Adrenal gland (tissue), 5 donors: ENCODE results near the gene CCDC78.

Experiments
- CTCF ChIP-seq, 6 experiments: fragments of 450-650 bp in 4 of 6; fragments of 200-600 bp in 2 of 6; sonication (generic) in 1 of 6; IDR thresholded peaks; 1 replicate in 5 of 6; 2 replicates in 1 of 6; pipeline versions ENCODE4 v1.5.1 to v1.8.0; 2016 to 2021; ENCODE audit warnings: antibody characterized with exemption in 6 of 6, mild to moderate bottlenecking in 2 of 6, moderate library complexity in 1 of 6
- POLR2A ChIP-seq, 2 donors: fragments of 450-650 bp; IDR thresholded peaks; one replicate each; pipeline ENCODE4 v1.6.1; 2017; ENCODE audit warnings: antibody characterized with exemption in 2 of 2, mild to moderate bottlenecking in 2 of 2, moderate library complexity in 1 of 2
- donor health status: DM: no; HTN: no; CAD: no.

- TF ChIP-seq CTCF (IDR thresholded peaks at IDR 0.05) = no peak
- TF ChIP-seq POLR2A (IDR thresholded peaks at IDR 0.05) = no peak
These were observed 10.6 kb downstream of the CCDC78 start for GRCh38 chr16:715477-716199.
